Effector memory CD4-positive, alpha-beta T cell (primary cell): Measurements from ENCODE around the gene TRAPPC3L.

Experiments used
- DNase-seq, 3 donors: peaks; one replicate each; pipeline ENCODE4 v3.0.0-alpha.2; 2020
- H3K27ac ChIP-seq: 2 replicates; pipeline ENCODE4 v1.7.0; 2013; ENCODE audit warnings: mild to moderate bottlenecking, low read length, moderate library complexity; ENCODE audit not compliant: insufficient read depth, poor library complexity, severe bottlenecking
- H3K27me3 ChIP-seq: replicated peaks from 2 replicates; pipeline ENCODE4 v1.7.0; 2013; ENCODE audit warnings: mild to moderate bottlenecking, low read length; ENCODE audit not compliant: insufficient read depth, control insufficient read depth, poor library complexity, severe bottlenecking
- H3K36me3 ChIP-seq: 2 replicates; pipeline ENCODE4 v1.7.0; 2013; ENCODE audit warnings: mild to moderate bottlenecking, low read length, moderate library complexity; ENCODE audit not compliant: control insufficient read depth, insufficient read depth
- H3K4me1 ChIP-seq: 2 replicates; pipeline ENCODE4 v1.7.0; 2013; ENCODE audit warnings: low read length, mild to moderate bottlenecking; ENCODE audit not compliant: control insufficient read depth, insufficient read depth, poor library complexity, severe bottlenecking
- H3K4me3 ChIP-seq: 2 replicates; pipeline ENCODE4 v1.7.0; 2013; ENCODE audit warnings: low read length, low read depth, mild to moderate bottlenecking; ENCODE audit not compliant: insufficient read depth, poor library complexity, severe bottlenecking
- H3K9me3 ChIP-seq: 2 replicates; pipeline ENCODE4 v1.7.0; 2013; ENCODE audit warnings: mild to moderate bottlenecking, low read length, moderate library complexity; ENCODE audit not compliant: control insufficient read depth

Gene TRAPPC3L

DNA sequence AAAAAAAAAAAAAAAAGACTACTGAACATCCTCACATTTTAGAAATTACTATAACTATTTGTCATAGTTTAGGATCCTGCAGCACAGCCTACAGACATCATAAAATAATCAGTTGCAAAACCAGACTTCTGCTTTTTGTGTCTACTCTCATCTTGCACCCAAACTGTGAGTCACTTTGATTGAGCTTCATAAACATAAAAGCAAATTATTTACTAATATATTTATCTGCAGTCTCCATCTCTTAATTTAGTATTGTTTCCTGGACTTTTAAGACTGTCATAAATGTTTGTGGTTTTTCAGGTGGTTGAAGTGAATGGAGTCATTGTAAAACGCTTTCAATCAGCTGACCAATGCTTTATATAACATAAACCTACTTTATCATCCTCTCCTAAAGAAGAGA is 99.1 kb downstream of the TRAPPC3L start:
- Histone ChIP-seq H3K9me3 (no peaks in the 10 kb centered on the region), H3K36me3 (no peaks in the 10 kb centered on the region), H3K4me1 (peaks cover 3% of the 10 kb centered on the region), H3K4me3 (no peak overlapping the region), H3K27me3 (no peaks in the 10 kb centered on the region), H3K27ac (no peak overlapping the region)
- DNase-seq, result no peak

DNA sequence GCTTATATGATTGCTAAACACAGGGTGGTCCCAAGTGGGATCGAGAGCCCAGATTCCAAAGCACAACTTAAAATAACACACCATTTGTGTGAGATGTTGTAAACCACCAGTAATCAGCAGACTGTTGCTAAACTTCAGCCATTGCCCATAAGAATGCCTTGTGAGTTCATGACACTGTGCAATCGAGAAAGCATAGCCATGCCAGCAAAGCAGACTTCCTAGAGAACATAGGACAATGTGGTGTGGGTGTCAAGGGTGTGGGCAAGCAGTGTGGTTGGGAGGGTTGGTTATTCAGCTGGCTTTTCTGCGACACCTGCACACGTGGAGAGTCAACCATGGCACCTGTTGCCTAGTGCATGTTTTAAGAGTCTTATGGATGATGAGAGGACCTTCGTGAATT is 100.4 kb downstream of the TRAPPC3L start:
- Histone ChIP-seq H3K4me1 (peaks cover 3% of the 10 kb centered on the region), H3K27me3 (no peaks in the 10 kb centered on the region), H3K4me3 (no peak overlapping the region), H3K27ac (no peak overlapping the region), H3K9me3 (no peaks in the 10 kb centered on the region), H3K36me3 (no peaks in the 10 kb centered on the region)
- DNase-seq, result no peak
